Right hindlimb (tissue), 1 donor: ENCODE measurements around the gene EML1.

Experiments
- DNase-seq: peaks from one replicate; pipeline ENCODE4 v3.0.0-alpha.2; 2018

Gene EML1

GRCh38 chr14:99971941-99972747 lies 178.9 kb downstream of the EML1 start:
- DNase-seq = no peak

GRCh38 chr14:99972748-99973466 lies 179.7 kb downstream of the EML1 start:
- DNase-seq = no peak

DNA sequence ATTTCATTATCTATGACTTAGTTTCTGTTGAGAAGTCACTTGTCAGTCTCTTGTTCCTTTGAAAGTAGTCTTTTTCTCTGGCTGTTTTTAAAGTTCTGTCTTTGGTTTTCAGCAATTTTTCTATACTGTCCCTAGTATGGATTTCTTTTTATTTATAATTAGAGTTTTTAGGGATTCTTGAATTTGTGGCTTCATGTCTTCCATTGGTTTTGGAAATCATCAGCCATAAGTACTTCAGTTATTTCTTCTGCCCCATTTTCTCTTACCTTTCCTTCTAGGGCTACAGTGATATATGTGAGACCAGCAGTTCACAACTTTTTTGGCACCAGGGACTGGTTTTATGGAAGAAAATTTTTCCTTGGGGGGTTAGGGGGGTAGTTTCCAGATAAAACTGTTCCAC lies 182.0 kb downstream of the EML1 start:
- no peak for DNase-seq

DNA sequence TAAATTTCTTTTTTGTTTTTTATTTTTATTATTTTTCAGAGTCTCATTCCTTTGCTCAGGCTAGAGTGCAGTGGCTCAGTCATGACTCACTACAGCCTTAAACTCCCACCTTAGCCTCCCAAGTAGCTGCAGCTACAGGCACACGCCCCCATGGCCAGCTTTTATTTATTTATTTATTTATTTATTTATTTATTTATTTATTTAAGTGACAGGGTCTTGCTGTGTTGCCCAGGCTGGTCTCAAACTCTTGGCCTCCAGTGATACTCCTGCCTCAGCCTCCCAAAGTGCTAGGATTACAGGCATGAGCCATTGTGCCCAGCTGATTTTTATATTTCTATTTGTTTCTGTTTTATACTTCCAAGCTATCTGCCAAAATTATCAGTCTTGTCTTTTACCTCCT lies 182.8 kb downstream of the EML1 start:
- DNase-seq = no peak

GRCh38 chr14:99976681-99977080 lies 183.5 kb downstream of the EML1 start:
- DNase-seq = no peak

GRCh38 chr14:99980299-99980698 lies 187.1 kb downstream of the EML1 start:
- no peak for DNase-seq

DNA sequence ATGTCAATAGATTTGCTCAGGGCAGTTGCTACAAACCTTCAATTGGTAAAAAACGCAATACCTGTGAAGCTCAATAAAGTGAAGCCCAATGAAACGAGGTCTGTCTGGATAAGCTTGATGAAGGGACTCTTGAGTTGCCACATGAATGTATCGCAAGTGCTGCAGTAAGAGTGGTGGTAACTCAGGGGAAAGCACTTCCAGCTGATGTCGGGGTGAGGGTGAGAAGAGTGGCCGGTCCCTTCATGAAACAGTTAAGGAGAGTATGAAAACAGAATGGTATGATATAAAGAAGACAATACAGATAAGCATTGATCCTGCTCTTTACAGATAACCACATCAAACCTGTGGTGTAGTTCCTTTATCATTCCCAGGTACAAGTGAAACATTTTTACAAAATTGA lies 188.6 kb downstream of the EML1 start:
- no peak for DNase-seq

- peak; percentile 69 for DNase-seq
These were observed 189.5 kb downstream of the EML1 start for GRCh38 chr14:99982537-99983250.

GRCh38 chr14:99983251-99984015 lies 190.2 kb downstream of the EML1 start:
- no peak for DNase-seq

DNA sequence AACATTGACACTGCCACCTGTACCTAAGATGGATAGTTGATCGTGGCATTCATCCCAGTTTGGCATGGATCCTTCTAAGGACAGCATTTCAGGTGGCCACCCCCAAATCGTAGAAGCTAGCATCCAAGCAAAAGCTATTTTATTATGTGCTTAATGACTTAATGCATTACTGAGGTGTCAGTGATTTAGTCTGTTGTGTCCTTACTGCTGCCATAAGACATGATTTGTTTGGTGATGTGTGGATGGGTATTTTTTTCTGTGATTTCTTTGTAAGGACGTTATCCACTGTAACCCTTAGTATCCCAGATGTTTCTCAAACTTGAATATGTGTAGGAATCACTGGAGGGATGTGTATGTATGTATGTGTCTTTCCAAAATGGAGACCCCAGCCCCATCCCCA lies 190.8 kb downstream of the EML1 start:
- no peak for DNase-seq

DNA sequence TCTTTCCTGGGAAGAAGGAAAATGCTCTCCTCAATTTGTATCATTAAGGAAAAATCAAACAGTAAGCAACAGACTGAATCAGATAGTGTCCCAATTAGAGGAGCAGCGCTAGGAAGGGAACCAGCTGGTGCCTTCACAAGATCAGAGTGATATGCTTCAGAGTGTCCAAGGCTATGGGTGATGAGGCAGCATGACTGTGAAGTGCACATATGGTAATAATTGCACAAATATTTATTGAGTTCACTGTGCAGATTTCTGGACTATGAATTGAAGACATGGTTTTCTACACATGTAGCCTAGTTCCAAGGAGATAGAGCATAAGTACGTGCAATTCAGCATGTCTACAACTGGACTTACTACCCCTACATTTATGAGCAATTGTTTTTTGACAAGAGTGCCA lies 193.2 kb downstream of the EML1 start:
- DNase-seq = no peak

- no peak for DNase-seq
These were observed 195.8 kb downstream of the EML1 start for GRCh38 chr14:99989032-99989431.

DNA sequence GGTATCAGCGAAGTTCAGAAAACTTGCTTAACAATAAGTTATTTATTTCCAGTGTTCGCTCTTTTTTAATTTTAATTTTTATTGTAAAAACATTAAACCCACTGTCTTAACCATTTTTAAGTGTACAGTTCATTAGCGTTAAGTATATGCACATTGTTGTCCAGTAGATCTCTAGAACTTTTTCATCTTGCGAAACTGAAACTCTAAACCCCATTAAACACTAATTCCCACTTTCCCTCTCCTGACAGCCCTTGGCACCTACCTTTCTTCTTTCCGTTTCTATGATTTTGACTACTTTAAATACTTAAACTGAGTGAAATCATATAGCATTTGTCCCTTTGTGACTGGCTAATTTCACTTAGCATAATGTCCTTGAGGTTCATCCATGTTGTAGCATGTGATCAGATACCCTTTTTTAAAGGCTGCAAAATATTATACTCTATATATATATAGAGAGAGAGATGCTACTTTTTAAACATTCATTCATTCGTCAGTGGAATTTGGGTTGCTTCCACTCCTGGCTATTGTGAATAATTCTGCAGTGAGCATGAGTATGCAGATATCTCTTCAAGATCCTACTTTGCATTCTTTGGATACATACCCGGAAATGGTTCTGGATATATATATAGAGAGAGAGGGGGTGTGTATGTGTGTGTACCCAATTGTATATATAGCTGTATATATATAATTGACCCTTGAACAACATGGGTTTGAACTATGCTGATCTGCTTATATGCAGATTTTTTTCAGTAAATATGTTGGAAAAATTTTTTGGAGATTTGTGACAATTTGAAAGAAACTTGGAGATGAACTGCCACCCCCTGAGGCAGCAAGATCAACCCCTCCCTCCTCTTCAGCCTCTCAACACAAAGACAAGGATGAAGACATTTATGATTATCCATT lies 197.3 kb downstream of the EML1 start:
- DNase-seq = no peak

GRCh38 chr14:99991331-99991730 lies 198.1 kb downstream of the EML1 start:
- no peak for DNase-seq
